ENCODE data around the gene DLGAP1. TPM values are rescaled to one million over a fixed set of nuclear protein-coding genes. Genes with fewer than 3 reads are reported as not detected.

The DLGAP1 gene
- total and polyA plus RNA-seq, 2 of the 13 experiments (the other 11 are each of a cell fraction or from before 2014, with no cell fraction given): 0.01 TPM; not detected in 1

GRCh38 chr18:3447068-3447894 is 1007.8 kb downstream of the DLGAP1 start (continued):
- peak; percentile 88 for TF ChIP-seq CBX2 (IDR thresholded peaks at IDR 0.05; ENCODE audit: low read depth, low read length)
- TF ChIP-seq CBX2 (CRISPR knock-in tag; IDR thresholded peaks at IDR 0.05; ENCODE audit: low read depth): no peak
- TF ChIP-seq HOXD1 (CRISPR knock-in tag; IDR thresholded peaks at IDR 0.05): no peak
- peak; percentile 63 for TF ChIP-seq PATZ1 (CRISPR knock-in tag; IDR thresholded peaks at IDR 0.05)

Small RNA genes within 50 kb of the gene (microRNA-seq; reads per million reads assigned to microRNA genes)
- not detected for gene MIR6718

Small RNA genes within 50 kb of the gene (small RNA-seq; reads per million reads assigned to genes)
- 0 reads per million in 3 experiments for gene AP005208.1 (ENCODE audit: insufficient read depth in 2 of 3, insufficient read length in 3 of 3, low read depth in 2 of 3, low replicate concordance in 1 of 3)
- gene AP005403.1 (ENCODE audit: insufficient read depth in 2 of 3, insufficient read length in 3 of 3, low read depth in 2 of 3, low replicate concordance in 1 of 3): 0 reads per million in 3 experiments
- 0 to 0.97 (median 0) reads per million in 3 experiments for gene MIR6718 (ENCODE audit: insufficient read depth in 2 of 3, insufficient read length in 3 of 3, low read depth in 2 of 3, low replicate concordance in 1 of 3)
- gene RN7SL39P (ENCODE audit: insufficient read depth in 2 of 3, insufficient read length in 3 of 3, low read depth in 2 of 3, low replicate concordance in 1 of 3): 0 reads per million in 3 experiments
- gene RNU6-831P (ENCODE audit: insufficient read depth in 2 of 3, insufficient read length in 3 of 3, low read depth in 2 of 3, low replicate concordance in 1 of 3): 0 reads per million in 3 experiments

Data from HepG2 (cell line).